Gastroesophageal sphincter (tissue), 3 donors: ENCODE results near the gene CA6.

ENCODE experiments used
- EP300 ChIP-seq: sonication (generic); formaldehyde crosslinking; IDR thresholded peaks from one replicate; pipeline ENCODE4 v1.6.1; 2017; ENCODE audit warnings: antibody characterized with exemption, mild to moderate bottlenecking
- POLR2A ChIP-seq, 2 donors: fragments of 450-650 bp; IDR thresholded peaks; one replicate each; pipeline ENCODE4 v1.6.1; 2017; ENCODE audit warnings: antibody characterized with exemption in 2 of 2, mild to moderate bottlenecking in 2 of 2, moderate library complexity in 1 of 2
- POLR2AphosphoS5 ChIP-seq: sonication (generic); formaldehyde crosslinking; IDR thresholded peaks from one replicate; pipeline ENCODE4 v1.6.1; 2017; ENCODE audit warnings: antibody characterized with exemption
- TF ChIP-seq, protein P1 (sequence below), 4 experiments: fragments of 200-600 bp in 2 of 4; fragments of 450-650 bp in 2 of 4; sonication (generic) in 1 of 4; IDR thresholded peaks; one replicate each; pipeline ENCODE4 v1.5.1; 2017 to 2019; ENCODE audit warnings: antibody characterized with exemption in 4 of 4, mild to moderate bottlenecking in 2 of 4, moderate library complexity in 2 of 4

DNA sequence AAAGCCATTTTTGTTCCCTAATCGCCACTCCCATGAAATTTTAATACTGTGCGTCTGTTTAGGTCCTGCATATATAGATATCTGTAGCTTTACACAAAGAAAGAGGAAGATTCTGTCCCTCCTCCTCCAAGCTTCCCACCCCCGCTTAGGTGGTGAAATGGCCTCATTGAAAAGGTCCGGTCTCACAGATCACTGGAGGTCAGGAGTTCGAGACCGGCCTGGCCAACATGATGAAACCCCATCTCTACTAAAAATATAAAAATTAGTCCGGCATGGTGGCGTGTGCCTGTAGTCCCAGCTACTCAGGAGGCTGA, 59.7 kb downstream of the CA6 start:
- TF ChIP-seq, protein P1, sequence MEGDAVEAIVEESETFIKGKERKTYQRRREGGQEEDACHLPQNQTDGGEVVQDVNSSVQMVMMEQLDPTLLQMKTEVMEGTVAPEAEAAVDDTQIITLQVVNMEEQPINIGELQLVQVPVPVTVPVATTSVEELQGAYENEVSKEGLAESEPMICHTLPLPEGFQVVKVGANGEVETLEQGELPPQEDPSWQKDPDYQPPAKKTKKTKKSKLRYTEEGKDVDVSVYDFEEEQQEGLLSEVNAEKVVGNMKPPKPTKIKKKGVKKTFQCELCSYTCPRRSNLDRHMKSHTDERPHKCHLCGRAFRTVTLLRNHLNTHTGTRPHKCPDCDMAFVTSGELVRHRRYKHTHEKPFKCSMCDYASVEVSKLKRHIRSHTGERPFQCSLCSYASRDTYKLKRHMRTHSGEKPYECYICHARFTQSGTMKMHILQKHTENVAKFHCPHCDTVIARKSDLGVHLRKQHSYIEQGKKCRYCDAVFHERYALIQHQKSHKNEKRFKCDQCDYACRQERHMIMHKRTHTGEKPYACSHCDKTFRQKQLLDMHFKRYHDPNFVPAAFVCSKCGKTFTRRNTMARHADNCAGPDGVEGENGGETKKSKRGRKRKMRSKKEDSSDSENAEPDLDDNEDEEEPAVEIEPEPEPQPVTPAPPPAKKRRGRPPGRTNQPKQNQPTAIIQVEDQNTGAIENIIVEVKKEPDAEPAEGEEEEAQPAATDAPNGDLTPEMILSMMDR (IDR thresholded peaks at IDR 0.05): no peak
- TF ChIP-seq POLR2AphosphoS5 (no peak), EP300 (no peak), POLR2A (IDR thresholded peaks at IDR 0.05) (no peak)
